H1 (cell line): ENCODE data around the gene PRELID2. TPM values are rescaled to one million over a fixed set of nuclear protein-coding genes. Genes with fewer than 3 reads are reported as not detected.

Source experiments
- CTCF ChIA-PET: fragments of 300-600 bp; sonication (Branson Sonifier 250); formaldehyde crosslinking; loops from one replicate; lab custom pipeline; 2021; ENCODE audit not compliant: partially characterized antibody; lab: Charles Lee
- POLR2A ChIA-PET: fragments of 300-600 bp; sonication (Branson Sonifier 250); formaldehyde crosslinking; loops from one replicate; lab custom pipeline; 2021; ENCODE audit warnings: inconsistent platforms; ENCODE audit not compliant: partially characterized antibody; lab: Charles Lee
- DNase-seq, 2 experiments: peaks; one replicate each; pipeline versions ENCODE4 v3.0.0 to v3.0.0-alpha.2; 2010 to 2022; ENCODE audit warnings: low spot score in 2 of 2, low read depth in 1 of 2, mixed read lengths in 1 of 2
- FAIRE-seq: peaks from 2 replicates; lab custom pipeline; 2011; peaks lifted over from hg19 to GRCh38; lab: Jason Lieb, UNC
- H2AFZ ChIP-seq: 2 replicates; pipeline ENCODE4 v1.8.1; 2012; ENCODE audit warnings: low read length, inconsistent platforms
- H2AK5ac ChIP-seq: 2 replicates; pipeline ENCODE4 v1.6.1; 2013; ENCODE audit warnings: low read depth, low read length
- H2BK120ac ChIP-seq: replicated peaks from 2 replicates; pipeline ENCODE3; 2013; ENCODE audit warnings: low read depth, low read length, inconsistent platforms
- H2BK12ac ChIP-seq: 2 replicates; pipeline ENCODE4 v1.6.1; 2013; ENCODE audit warnings: low read depth, low read length
- H2BK15ac ChIP-seq: 2 replicates; pipeline ENCODE4 v1.6.1; 2013; ENCODE audit warnings: low read length
- H2BK20ac ChIP-seq: 2 replicates; pipeline ENCODE4 v1.6.1; 2013; ENCODE audit warnings: low read length
- H2BK5ac ChIP-seq: 2 replicates; pipeline ENCODE4 v1.6.1; 2013; ENCODE audit warnings: low read depth, low read length
- H3K14ac ChIP-seq: 2 replicates; pipeline ENCODE4 v1.6.1; 2013; ENCODE audit warnings: inconsistent platforms; ENCODE audit not compliant: insufficient read length
- H3K18ac ChIP-seq: 2 replicates; pipeline ENCODE4 v1.6.1; 2013; ENCODE audit warnings: low read length; ENCODE audit errors: extremely low read depth
- H3K23ac ChIP-seq: 2 replicates; pipeline ENCODE4 v1.6.1; 2013; ENCODE audit warnings: inconsistent platforms; ENCODE audit not compliant: insufficient read length
- H3K23me2 ChIP-seq: 2 replicates; pipeline ENCODE4 v1.6.1; 2013; ENCODE audit warnings: low read depth, low read length
- H3K27ac ChIP-seq: 2 replicates; pipeline ENCODE4 v1.6.1; 2011; ENCODE audit warnings: low read depth, low read length, inconsistent platforms
- H3K27me3 ChIP-seq, 4 experiments: replicated peaks in 1 of 4; 1 replicate in 1 of 4; 2 replicates in 3 of 4; pipeline versions ENCODE4 v1.6.1 to v1.8.1; 2011 to 2013; ENCODE audit warnings: low read length in 3 of 4, mild to moderate bottlenecking in 3 of 4, inconsistent platforms in 2 of 4, mixed read lengths in 2 of 4, moderate library complexity in 1 of 4; ENCODE audit not compliant: control insufficient read depth in 3 of 4, insufficient read depth in 3 of 4; ENCODE audit errors: extremely low read depth in 1 of 4
- H3K36me3 ChIP-seq, 4 experiments: 2 replicates each; pipeline versions ENCODE4 v1.6.1 to v1.8.1; 2011 to 2013; ENCODE audit warnings: mild to moderate bottlenecking in 4 of 4, low read length in 3 of 4, moderate library complexity in 2 of 4, control low read depth in 1 of 4, inconsistent platforms in 1 of 4; ENCODE audit not compliant: insufficient read depth in 4 of 4, control insufficient read depth in 2 of 4
- H3K4ac ChIP-seq: replicated peaks from 2 replicates; pipeline ENCODE3; 2013; ENCODE audit warnings: low read length, low read depth, mixed read lengths, inconsistent platforms; ENCODE audit not compliant: insufficient read length
- H3K4me1 ChIP-seq, 4 experiments: replicated peaks in 1 of 4; 1 replicate in 1 of 4; 2 replicates in 3 of 4; pipeline versions ENCODE4 v1.6.1 to v1.8.1; 2011 to 2013; ENCODE audit warnings: low read length in 3 of 4, inconsistent platforms in 2 of 4, mixed read lengths in 1 of 4; ENCODE audit not compliant: insufficient read depth in 4 of 4, control insufficient read depth in 3 of 4
- H3K4me2 ChIP-seq, 2 experiments: 2 replicates each; pipeline versions ENCODE4 v1.6.1 to v1.8.1; 2011 to 2013; ENCODE audit warnings: low read depth in 2 of 2, low read length in 2 of 2, control low read depth in 1 of 2, inconsistent platforms in 1 of 2, mild to moderate bottlenecking in 1 of 2; ENCODE audit not compliant: insufficient read depth in 1 of 2
- H3K4me3 ChIP-seq, 4 experiments: fragments of 200-600, 300-600 bp in 1 of 4; sonication (generic), shearing (Covaris generic), sonication (Bioruptor Twin) in 1 of 4; 2 replicates each; pipeline versions ENCODE4 v1.5.1 to v1.8.1; 2011 to 2016; ENCODE audit warnings: low read length in 4 of 4, low read depth in 3 of 4, control low read depth in 2 of 4, inconsistent platforms in 2 of 4, mild to moderate bottlenecking in 2 of 4, mixed read lengths in 1 of 4, moderate library complexity in 1 of 4; ENCODE audit not compliant: insufficient read depth in 2 of 4; ENCODE audit errors: extremely low read depth in 1 of 4
- H3K56ac ChIP-seq: replicated peaks from 2 replicates; pipeline ENCODE3; 2013; ENCODE audit warnings: low read depth, mild to moderate bottlenecking, mixed read lengths, low read length, inconsistent platforms; ENCODE audit not compliant: insufficient read length
- H3K79me1 ChIP-seq: 2 replicates; pipeline ENCODE4 v1.6.1; 2013; ENCODE audit warnings: low read depth, low read length, control low read depth
- H3K79me2 ChIP-seq, 2 experiments: 2 replicates each; pipeline versions ENCODE4 v1.6.1 to v1.8.1; 2012 to 2013; ENCODE audit warnings: low read length in 2 of 2, mild to moderate bottlenecking in 2 of 2, inconsistent platforms in 1 of 2; ENCODE audit not compliant: insufficient read depth in 2 of 2, control insufficient read depth in 1 of 2
- H3K9ac ChIP-seq, 4 experiments: replicated peaks in 1 of 4; 1 replicate in 1 of 4; 2 replicates in 3 of 4; pipeline versions ENCODE4 v1.6.1 to v1.8.1; 2011 to 2013; ENCODE audit warnings: low read depth in 3 of 4, low read length in 3 of 4, control low read depth in 2 of 4, mild to moderate bottlenecking in 2 of 4, moderate library complexity in 2 of 4, inconsistent platforms in 1 of 4; ENCODE audit errors: extremely low read depth in 1 of 4
- H3K9me3 ChIP-seq, 2 experiments: 2 replicates each; pipeline versions ENCODE4 v1.6.1 to v1.8.1; 2012 to 2013; ENCODE audit warnings: mild to moderate bottlenecking in 2 of 2, moderate library complexity in 2 of 2, control low read depth in 1 of 2, inconsistent platforms in 1 of 2, low read depth in 1 of 2, low read length in 1 of 2, mixed read lengths in 1 of 2; ENCODE audit not compliant: insufficient read depth in 2 of 2
- H4K20me1 ChIP-seq, 2 experiments: replicated peaks in 1 of 2; 2 replicates each; pipeline versions ENCODE3 to v1.8.1; 2011 to 2013; ENCODE audit warnings: inconsistent platforms in 2 of 2, low read length in 2 of 2, mild to moderate bottlenecking in 1 of 2; ENCODE audit not compliant: insufficient read depth in 2 of 2, control insufficient read depth in 1 of 2
- H4K5ac ChIP-seq: 2 replicates; pipeline ENCODE4 v1.6.1; 2013; ENCODE audit warnings: low read length, low read depth, mixed read lengths, inconsistent platforms; ENCODE audit not compliant: insufficient read length
- H4K8ac ChIP-seq: 2 replicates; pipeline ENCODE4 v1.8.0; 2013; ENCODE audit warnings: mild to moderate bottlenecking, moderate library complexity, low read length, inconsistent platforms; ENCODE audit not compliant: insufficient read depth; ENCODE audit errors: extremely low read depth
- H4K91ac ChIP-seq: replicated peaks from 2 replicates; pipeline ENCODE3; 2013; ENCODE audit warnings: low read length, mixed read lengths, inconsistent platforms; ENCODE audit not compliant: insufficient read length
- BCL11A ChIP-seq, 2 experiments: IDR thresholded peaks; one replicate each; pipeline ENCODE4 v1.6.1; 2011; ENCODE audit warnings: low read depth in 2 of 2, low read length in 2 of 2, mild to moderate bottlenecking in 2 of 2
- HDAC2 ChIP-seq, 2 experiments: fragments of 300-600 bp in 1 of 2; sonication (generic) in 1 of 2; IDR thresholded peaks; 2 replicates each; pipeline ENCODE4 v1.6.1; 2011 to 2012; ENCODE audit warnings: low read depth in 2 of 2, low read length in 2 of 2, mild to moderate bottlenecking in 2 of 2, moderate library complexity in 2 of 2, borderline replicate concordance in 1 of 2, inconsistent platforms in 1 of 2
- HDAC6 ChIP-seq: IDR thresholded peaks from one replicate; pipeline ENCODE4 v1.7.1; 2012; ENCODE audit warnings: low read depth, mild to moderate bottlenecking, inconsistent platforms, low read length, moderate library complexity
- NRF1 ChIP-seq: IDR thresholded peaks from 2 replicates; pipeline ENCODE4 v1.6.1; 2011; ENCODE audit warnings: mild to moderate bottlenecking, low read depth, low read length, improper control_type of control experiment
- RFX5 ChIP-seq: IDR thresholded peaks from 2 replicates; pipeline ENCODE4 v1.6.1; 2011; ENCODE audit warnings: low read depth, low read length, improper control_type of control experiment, borderline replicate concordance
- RNF2 ChIP-seq: fragments of 200-900, 300-1000 bp; sonication (generic); IDR thresholded peaks from 2 replicates; pipeline ENCODE4 v1.7.1; 2016; ENCODE audit warnings: borderline replicate concordance, low read depth, mild to moderate bottlenecking, antibody characterized with exemption, low read length; ENCODE audit not compliant: poor library complexity, severe bottlenecking; ENCODE audit errors: missing control alignments
- SIRT6 ChIP-seq: IDR thresholded peaks from one replicate; pipeline ENCODE4 v1.7.1; 2012; ENCODE audit warnings: low read length, inconsistent platforms
- TAF7 ChIP-seq: optimal IDR thresholded peaks from 2 replicates; pipeline ENCODE3; 2011; ENCODE audit warnings: low read depth, mild to moderate bottlenecking, inconsistent platforms, low read length, moderate library complexity, borderline replicate concordance
- TCF12 ChIP-seq: IDR thresholded peaks from 2 replicates; pipeline ENCODE4 v1.6.1; 2011; ENCODE audit warnings: low read depth, mild to moderate bottlenecking, low read length
- ZNF274 ChIP-seq: IDR thresholded peaks from 2 replicates; pipeline ENCODE4 v1.7.0; 2012; ENCODE audit warnings: low read length, borderline replicate concordance; ENCODE audit errors: extremely low read depth
- WGBS, 2 experiments: shearing (Covaris generic) in 1 of 2; methylation state at CpG; one replicate each; pipeline versions ENCODE4 v1.1.6 to v1.1.7; 2013 to 2015; ENCODE audit warnings: low lambda C conversion rate in 2 of 2, mixed read lengths in 2 of 2, inconsistent platforms in 1 of 2, low coverage in 1 of 2, missing lambda C conversion rate in 1 of 2; ENCODE audit not compliant: insufficient replicate concordance in 2 of 2, insufficient coverage in 1 of 2, insufficient read length in 1 of 2; ENCODE audit errors: extremely low coverage in 1 of 2, missing lambda C conversion rate in 1 of 2; 5-methylcytosine and 5-hydroxymethylcytosine counted together
- polyA plus RNA-seq, 7 experiments: library from polyadenylated mRNA; depleted of rRNA in 3 of 7; stranded (reverse) in 5 of 7; unstranded in 2 of 7; fragments of >200 nt in 5 of 7; fragments of 200-250 nt in 2 of 7; gene quantifications; 1 replicate in 5 of 7; 2 replicates in 1 of 7; 4 replicates in 1 of 7; pipeline versions ENCODE4 v1.2.1 to v1.2.3, GENCODE V29; 2011 to 2013; ENCODE audit warnings: missing spikeins in 2 of 7, mixed read lengths in 2 of 7
- total RNA-seq: library from RNA; stranded (reverse); fragmentation: NEBNext Ultra II Directional; extraction: Animal tissue kit (Norgen Biotek cat#: 25700); gene quantifications from 2 replicates; pipeline ENCODE4 v1.2.1, GENCODE V29; 2021

PRELID2 gene
- total and polyA plus RNA-seq, 2 of the 8 experiments (the other 6 are each of a cell fraction or from before 2014, with no cell fraction given): 2.2 to 7.8 TPM

DNA sequence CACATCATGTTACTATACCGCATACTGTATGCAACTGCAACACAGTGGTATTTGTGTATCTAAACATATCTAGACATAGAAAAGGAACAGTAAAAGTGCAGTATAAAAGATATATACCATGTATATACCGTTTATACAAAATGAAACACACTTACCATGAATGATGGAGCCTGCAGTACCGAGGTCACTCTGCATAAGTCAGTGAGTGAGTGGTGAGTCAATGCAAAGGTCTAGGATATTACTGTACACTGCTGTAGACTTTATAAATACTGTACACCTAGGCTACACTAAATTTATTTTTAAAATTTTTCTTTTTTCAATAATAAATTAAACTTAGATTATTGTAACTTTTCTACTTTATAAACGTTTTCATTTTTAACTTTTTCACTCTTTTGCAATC, 29.3 kb downstream of the PRELID2 start:
- H3K27me3 ChIP-seq: no peaks in the 10 kb centered on the region
- no peaks in the 10 kb centered on the region for H3K36me3 ChIP-seq
- H3K14ac ChIP-seq: no peak overlapping the region
- FAIRE-seq: no peak
- H2BK15ac ChIP-seq: no peak overlapping the region
- TF ChIP-seq BCL11A (IDR thresholded peaks at IDR 0.05; ENCODE audit: low read depth in 2 of 2, low read length in 2 of 2): no peak
- TF ChIP-seq TCF12: no peak
- no peak for TF ChIP-seq SIRT6
- TF ChIP-seq ZNF274: no peak
- TF ChIP-seq RNF2: no peak
- no peak for TF ChIP-seq TAF7
- no peak for TF ChIP-seq NRF1
- no peak for TF ChIP-seq HDAC6
- TF ChIP-seq HDAC2 (IDR thresholded peaks at IDR 0.05; ENCODE audit: borderline replicate concordance in 1 of 2, low read depth in 2 of 2, low read length in 2 of 2): no peak
- no peak for TF ChIP-seq RFX5
- no peak overlapping the region for H3K9ac ChIP-seq
- 89 to 100% methylated on average over 1 to 4 of the region's 4 CpGs for WGBS, 2 experiments
- H4K91ac ChIP-seq: no peak overlapping the region
- H3K56ac ChIP-seq: no peak overlapping the region
- H3K9me3 ChIP-seq: no peaks in the 10 kb centered on the region
- H3K4me2 ChIP-seq: no peak overlapping the region
- no peak overlapping the region for H2BK20ac ChIP-seq
- ChIA-PET CTCF (interaction anchor here (0.6 to 3.9 kb wide), 5 partner anchors 14 to 235 kb away, joined by 3 to 9 read pairs (median 8); no protein-coding TSS in a partner anchor), POLR2A (interaction anchor here (0.9 kb wide), 1 partner anchor 15 kb away, joined by 3 read pairs; no protein-coding TSS in a partner anchor)
- H4K8ac ChIP-seq: no peak overlapping the region
- H4K20me1 ChIP-seq: no peaks in the 10 kb centered on the region
- H2BK120ac ChIP-seq: no peak overlapping the region
- no peak overlapping the region for H2BK5ac ChIP-seq
- H3K79me1 ChIP-seq: no peaks in the 10 kb centered on the region
- no peak overlapping the region for H2AFZ ChIP-seq
- H3K18ac ChIP-seq: no peak overlapping the region
- no peak overlapping the region for H3K27ac ChIP-seq
- H3K23ac ChIP-seq: no peak overlapping the region
- no peak overlapping the region for H3K4me3 ChIP-seq
- peaks cover 0 to 2% (median 0%) of the 10 kb centered on the region in 4 experiments; a peak in 1 of 7 replicates for H3K4me1 ChIP-seq
- H3K79me2 ChIP-seq: no peaks in the 10 kb centered on the region
- no peaks in the 10 kb centered on the region; the same call in 1 of the 2 replicates for H3K23me2 ChIP-seq
- DNase-seq: no peak
- H3K4ac ChIP-seq: no peak overlapping the region
- H2BK12ac ChIP-seq: no peak overlapping the region
- H2AK5ac ChIP-seq: no peak overlapping the region
- H4K5ac ChIP-seq: no peak overlapping the region
